NCI-H1092 treated with DMSO at 0.1 percent for 48 hours (cell line): ENCODE measurements around the gene NKX6-2.
"Not testable (repeated sequence)": the region's sequence is repeated elsewhere in the genome, so short reads cannot be mapped to it uniquely, and the experiment has no call there.

ENCODE experiments used
- DNase-seq: peaks from one replicate; lab custom pipeline; 2025; lab: John Stamatoyannopoulos, UW

NKX6-2 gene

GRCh38 chr10:132780356-132780755 lies 5.6 kb downstream of the NKX6-2 start:
- DNase-seq: no peak

- DNase-seq: no peak
Observed at GRCh38 chr10:132779549-132780294, 6.2 kb downstream of the NKX6-2 start.

GRCh38 chr10:132777441-132777840 lies 8.5 kb downstream of the NKX6-2 start:
- DNase-seq: no peak

GRCh38 chr10:132776821-132777220 lies 9.1 kb downstream of the NKX6-2 start:
- no peak for DNase-seq

GRCh38 chr10:132776186-132776585 lies 9.8 kb downstream of the NKX6-2 start:
- DNase-seq: no peak

- no peak for DNase-seq
Observed at GRCh38 chr10:132774902-132775863, 10.8 kb downstream of the NKX6-2 start.

GRCh38 chr10:132774181-132774901 lies 11.6 kb downstream of the NKX6-2 start:
- no peak for DNase-seq

GRCh38 chr10:132772816-132773215 lies 13.1 kb downstream of the NKX6-2 start:
- not testable (repeated sequence) for DNase-seq

- no peak for DNase-seq
Observed at GRCh38 chr10:132770061-132771021, 15.6 kb downstream of the NKX6-2 start.

- DNase-seq: no peak
Observed at GRCh38 chr10:132768346-132769248, 17.4 kb downstream of the NKX6-2 start.

- DNase-seq: no peak
Observed at GRCh38 chr10:132766291-132766690, 19.7 kb downstream of the NKX6-2 start.

- no peak for DNase-seq
Observed at GRCh38 chr10:132765435-132765834, 20.5 kb downstream of the NKX6-2 start.

GRCh38 chr10:132764108-132764507 lies 21.8 kb downstream of the NKX6-2 start:
- no peak for DNase-seq

- DNase-seq: no peak
Observed at GRCh38 chr10:132763545-132763944, 22.4 kb downstream of the NKX6-2 start.

GRCh38 chr10:132762267-132762666 lies 23.7 kb downstream of the NKX6-2 start:
- DNase-seq: no peak

GRCh38 chr10:132761395-132762060 lies 24.4 kb downstream of the NKX6-2 start:
- no peak for DNase-seq

GRCh38 chr10:132758865-132759264 lies 27.1 kb downstream of the NKX6-2 start:
- DNase-seq: no peak

GRCh38 chr10:132757171-132757570 lies 28.8 kb downstream of the NKX6-2 start:
- DNase-seq: no peak

GRCh38 chr10:132756591-132756990 lies 29.4 kb downstream of the NKX6-2 start:
- DNase-seq: no peak
